H1 (cell line): ENCODE results near the gene TRNP1. TPM values are rescaled to one million over a fixed set of nuclear protein-coding genes. Genes with fewer than 3 reads are reported as not detected.

Experiments
- CTCF ChIA-PET: fragments of 300-600 bp; sonication (Branson Sonifier 250); formaldehyde crosslinking; loops from one replicate; lab custom pipeline; 2021; ENCODE audit not compliant: partially characterized antibody; lab: Charles Lee
- POLR2A ChIA-PET: fragments of 300-600 bp; sonication (Branson Sonifier 250); formaldehyde crosslinking; loops from one replicate; lab custom pipeline; 2021; ENCODE audit warnings: inconsistent platforms; ENCODE audit not compliant: partially characterized antibody; lab: Charles Lee
- DNase-seq, 2 experiments: peaks; one replicate each; pipeline versions ENCODE4 v3.0.0 to v3.0.0-alpha.2; 2010 to 2022; ENCODE audit warnings: low spot score in 2 of 2, low read depth in 1 of 2, mixed read lengths in 1 of 2
- FAIRE-seq: peaks from 2 replicates; lab custom pipeline; 2011; peaks lifted over from hg19 to GRCh38; lab: Jason Lieb, UNC
- H2AFZ ChIP-seq: 2 replicates; pipeline ENCODE4 v1.8.1; 2012; ENCODE audit warnings: low read length, inconsistent platforms
- H2AK5ac ChIP-seq: 2 replicates; pipeline ENCODE4 v1.6.1; 2013; ENCODE audit warnings: low read depth, low read length
- H2BK120ac ChIP-seq: replicated peaks from 2 replicates; pipeline ENCODE3; 2013; ENCODE audit warnings: low read depth, low read length, inconsistent platforms
- H2BK12ac ChIP-seq: 2 replicates; pipeline ENCODE4 v1.6.1; 2013; ENCODE audit warnings: low read depth, low read length
- H2BK15ac ChIP-seq: 2 replicates; pipeline ENCODE4 v1.6.1; 2013; ENCODE audit warnings: low read length
- H2BK20ac ChIP-seq: 2 replicates; pipeline ENCODE4 v1.6.1; 2013; ENCODE audit warnings: low read length
- H2BK5ac ChIP-seq: 2 replicates; pipeline ENCODE4 v1.6.1; 2013; ENCODE audit warnings: low read depth, low read length
- H3K14ac ChIP-seq: 2 replicates; pipeline ENCODE4 v1.6.1; 2013; ENCODE audit warnings: inconsistent platforms; ENCODE audit not compliant: insufficient read length
- H3K18ac ChIP-seq: 2 replicates; pipeline ENCODE4 v1.6.1; 2013; ENCODE audit warnings: low read length; ENCODE audit errors: extremely low read depth
- H3K23ac ChIP-seq: 2 replicates; pipeline ENCODE4 v1.6.1; 2013; ENCODE audit warnings: inconsistent platforms; ENCODE audit not compliant: insufficient read length
- H3K23me2 ChIP-seq: 2 replicates; pipeline ENCODE4 v1.6.1; 2013; ENCODE audit warnings: low read depth, low read length
- H3K27ac ChIP-seq: 2 replicates; pipeline ENCODE4 v1.6.1; 2011; ENCODE audit warnings: low read depth, low read length, inconsistent platforms
- H3K27me3 ChIP-seq, 4 experiments: replicated peaks in 1 of 4; 1 replicate in 1 of 4; 2 replicates in 3 of 4; pipeline versions ENCODE4 v1.6.1 to v1.8.1; 2011 to 2013; ENCODE audit warnings: low read length in 3 of 4, mild to moderate bottlenecking in 3 of 4, inconsistent platforms in 2 of 4, mixed read lengths in 2 of 4, moderate library complexity in 1 of 4; ENCODE audit not compliant: control insufficient read depth in 3 of 4, insufficient read depth in 3 of 4; ENCODE audit errors: extremely low read depth in 1 of 4
- H3K36me3 ChIP-seq, 4 experiments: 2 replicates each; pipeline versions ENCODE4 v1.6.1 to v1.8.1; 2011 to 2013; ENCODE audit warnings: mild to moderate bottlenecking in 4 of 4, low read length in 3 of 4, moderate library complexity in 2 of 4, control low read depth in 1 of 4, inconsistent platforms in 1 of 4; ENCODE audit not compliant: insufficient read depth in 4 of 4, control insufficient read depth in 2 of 4
- H3K4ac ChIP-seq: replicated peaks from 2 replicates; pipeline ENCODE3; 2013; ENCODE audit warnings: low read length, low read depth, mixed read lengths, inconsistent platforms; ENCODE audit not compliant: insufficient read length
- H3K4me1 ChIP-seq, 4 experiments: replicated peaks in 1 of 4; 1 replicate in 1 of 4; 2 replicates in 3 of 4; pipeline versions ENCODE4 v1.6.1 to v1.8.1; 2011 to 2013; ENCODE audit warnings: low read length in 3 of 4, inconsistent platforms in 2 of 4, mixed read lengths in 1 of 4; ENCODE audit not compliant: insufficient read depth in 4 of 4, control insufficient read depth in 3 of 4
- H3K4me2 ChIP-seq, 2 experiments: 2 replicates each; pipeline versions ENCODE4 v1.6.1 to v1.8.1; 2011 to 2013; ENCODE audit warnings: low read depth in 2 of 2, low read length in 2 of 2, control low read depth in 1 of 2, inconsistent platforms in 1 of 2, mild to moderate bottlenecking in 1 of 2; ENCODE audit not compliant: insufficient read depth in 1 of 2
- H3K4me3 ChIP-seq, 4 experiments: fragments of 200-600, 300-600 bp in 1 of 4; sonication (generic), shearing (Covaris generic), sonication (Bioruptor Twin) in 1 of 4; 2 replicates each; pipeline versions ENCODE4 v1.5.1 to v1.8.1; 2011 to 2016; ENCODE audit warnings: low read length in 4 of 4, low read depth in 3 of 4, control low read depth in 2 of 4, inconsistent platforms in 2 of 4, mild to moderate bottlenecking in 2 of 4, mixed read lengths in 1 of 4, moderate library complexity in 1 of 4; ENCODE audit not compliant: insufficient read depth in 2 of 4; ENCODE audit errors: extremely low read depth in 1 of 4
- H3K56ac ChIP-seq: replicated peaks from 2 replicates; pipeline ENCODE3; 2013; ENCODE audit warnings: low read depth, mild to moderate bottlenecking, mixed read lengths, low read length, inconsistent platforms; ENCODE audit not compliant: insufficient read length
- H3K79me1 ChIP-seq: 2 replicates; pipeline ENCODE4 v1.6.1; 2013; ENCODE audit warnings: low read depth, low read length, control low read depth
- H3K79me2 ChIP-seq, 2 experiments: 2 replicates each; pipeline versions ENCODE4 v1.6.1 to v1.8.1; 2012 to 2013; ENCODE audit warnings: low read length in 2 of 2, mild to moderate bottlenecking in 2 of 2, inconsistent platforms in 1 of 2; ENCODE audit not compliant: insufficient read depth in 2 of 2, control insufficient read depth in 1 of 2
- H3K9ac ChIP-seq, 4 experiments: replicated peaks in 1 of 4; 1 replicate in 1 of 4; 2 replicates in 3 of 4; pipeline versions ENCODE4 v1.6.1 to v1.8.1; 2011 to 2013; ENCODE audit warnings: low read depth in 3 of 4, low read length in 3 of 4, control low read depth in 2 of 4, mild to moderate bottlenecking in 2 of 4, moderate library complexity in 2 of 4, inconsistent platforms in 1 of 4; ENCODE audit errors: extremely low read depth in 1 of 4
- H3K9me3 ChIP-seq, 2 experiments: 2 replicates each; pipeline versions ENCODE4 v1.6.1 to v1.8.1; 2012 to 2013; ENCODE audit warnings: mild to moderate bottlenecking in 2 of 2, moderate library complexity in 2 of 2, control low read depth in 1 of 2, inconsistent platforms in 1 of 2, low read depth in 1 of 2, low read length in 1 of 2, mixed read lengths in 1 of 2; ENCODE audit not compliant: insufficient read depth in 2 of 2
- H4K20me1 ChIP-seq, 2 experiments: replicated peaks in 1 of 2; 2 replicates each; pipeline versions ENCODE3 to v1.8.1; 2011 to 2013; ENCODE audit warnings: inconsistent platforms in 2 of 2, low read length in 2 of 2, mild to moderate bottlenecking in 1 of 2; ENCODE audit not compliant: insufficient read depth in 2 of 2, control insufficient read depth in 1 of 2
- H4K5ac ChIP-seq: 2 replicates; pipeline ENCODE4 v1.6.1; 2013; ENCODE audit warnings: low read length, low read depth, mixed read lengths, inconsistent platforms; ENCODE audit not compliant: insufficient read length
- H4K8ac ChIP-seq: 2 replicates; pipeline ENCODE4 v1.8.0; 2013; ENCODE audit warnings: mild to moderate bottlenecking, moderate library complexity, low read length, inconsistent platforms; ENCODE audit not compliant: insufficient read depth; ENCODE audit errors: extremely low read depth
- H4K91ac ChIP-seq: replicated peaks from 2 replicates; pipeline ENCODE3; 2013; ENCODE audit warnings: low read length, mixed read lengths, inconsistent platforms; ENCODE audit not compliant: insufficient read length
- BRCA1 ChIP-seq: IDR thresholded peaks from 2 replicates; pipeline ENCODE4 v1.6.1; 2012; ENCODE audit warnings: low read depth, low read length, improper control_type of control experiment
- CREB1 ChIP-seq: IDR thresholded peaks from 2 replicates; pipeline ENCODE4 v1.6.1; 2012; ENCODE audit warnings: inconsistent platforms
- SP2 ChIP-seq: IDR thresholded peaks from 2 replicates; pipeline ENCODE4 v1.6.1; 2012; ENCODE audit warnings: mild to moderate bottlenecking, low read length, inconsistent platforms
- TAF7 ChIP-seq: optimal IDR thresholded peaks from 2 replicates; pipeline ENCODE3; 2011; ENCODE audit warnings: low read depth, mild to moderate bottlenecking, inconsistent platforms, low read length, moderate library complexity, borderline replicate concordance
- USF2 ChIP-seq: IDR thresholded peaks from 2 replicates; pipeline ENCODE4 v1.6.1; 2011; ENCODE audit warnings: low read length, improper control_type of control experiment
- YY1 ChIP-seq: IDR thresholded peaks from 2 replicates; pipeline ENCODE4 v1.6.1; 2011; ENCODE audit warnings: low read depth, mild to moderate bottlenecking, low read length
- ZNF274 ChIP-seq: IDR thresholded peaks from 2 replicates; pipeline ENCODE4 v1.7.0; 2012; ENCODE audit warnings: low read length, borderline replicate concordance; ENCODE audit errors: extremely low read depth
- WGBS, 2 experiments: shearing (Covaris generic) in 1 of 2; methylation state at CpG; one replicate each; pipeline versions ENCODE4 v1.1.6 to v1.1.7; 2013 to 2015; ENCODE audit warnings: low lambda C conversion rate in 2 of 2, mixed read lengths in 2 of 2, inconsistent platforms in 1 of 2, low coverage in 1 of 2, missing lambda C conversion rate in 1 of 2; ENCODE audit not compliant: insufficient replicate concordance in 2 of 2, insufficient coverage in 1 of 2, insufficient read length in 1 of 2; ENCODE audit errors: extremely low coverage in 1 of 2, missing lambda C conversion rate in 1 of 2; 5-methylcytosine and 5-hydroxymethylcytosine counted together
- long read RNA-seq, 2 experiments: library from RNA in 1 of 2; library from capped mRNA in 1 of 2; stranded (forward); transcript quantifications; one replicate each; pipeline ENCODE4 v2.0.0, GENCODE V29; 2021; ENCODE audit warnings: inconsistent platforms in 1 of 2
- polyA minus RNA-seq, 3 experiments: library from RNA; depleted of rRNA, polyadenylated mRNA; stranded (reverse); fragments of >200 nt; gene quantifications; 1 replicate in 2 of 3; 2 replicates in 1 of 3; pipeline ENCODE4 v1.2.3, GENCODE V29; 2011
- polyA plus RNA-seq, 7 experiments: library from polyadenylated mRNA; depleted of rRNA in 3 of 7; stranded (reverse) in 5 of 7; unstranded in 2 of 7; fragments of >200 nt in 5 of 7; fragments of 200-250 nt in 2 of 7; gene quantifications; 1 replicate in 5 of 7; 2 replicates in 1 of 7; 4 replicates in 1 of 7; pipeline versions ENCODE4 v1.2.1 to v1.2.3, GENCODE V29; 2011 to 2013; ENCODE audit warnings: missing spikeins in 2 of 7, mixed read lengths in 2 of 7
- total RNA-seq: library from RNA; stranded (reverse); fragmentation: NEBNext Ultra II Directional; extraction: Animal tissue kit (Norgen Biotek cat#: 25700); gene quantifications from 2 replicates; pipeline ENCODE4 v1.2.1, GENCODE V29; 2021

The TRNP1 gene
- total RNA-seq, result 51.6 and 51.7 TPM in 2 replicates
- 102 and 106 TPM in 2 replicates for polyA plus RNA-seq (2011; rRNA removed)
- polyA plus RNA-seq (2011; cell fraction: cytosol; rRNA removed), result 69.8 TPM
- 31.0 TPM for polyA plus RNA-seq (2011; cell fraction: nucleus; rRNA removed)
- polyA plus RNA-seq (2012, experiment 1 of 2), result 30.9 to 32.4 TPM (median 31.9 TPM) in 4 replicates
- 43.6 TPM for polyA plus RNA-seq (2012, experiment 2 of 2)
- polyA plus RNA-seq (2013, experiment 1 of 2), result 29.6 TPM
- polyA plus RNA-seq (2013, experiment 2 of 2), result 28.1 TPM
- 17.3 and 19.1 TPM in 2 replicates for polyA minus RNA-seq (2011; rRNA and poly(A)+ RNA removed)
- polyA minus RNA-seq (2011; cell fraction: cytosol; rRNA and poly(A)+ RNA removed), result 31.3 TPM
- 49.0 TPM for polyA minus RNA-seq (2011; cell fraction: nucleus; rRNA and poly(A)+ RNA removed)
- long read RNA-seq, experiment 1, transcript TRNP1-202 (2 exons, 575 nt), result minor isoform, 6 of 57 reads
- long read RNA-seq, experiment 1, transcript TRNP1-201 (2 exons, 1,958 nt), result major isoform, 37 of 57 reads
- long read RNA-seq, experiment 1, partial matches to known transcripts, result 0 of 57 reads
- long read RNA-seq, experiment 1, other reads (novel, unspliced or antisense), result 14 of 57 reads
- long read RNA-seq, experiment 2, partial matches to known transcripts, result 0 of 6 reads
- long read RNA-seq, experiment 2, other reads (novel, unspliced or antisense), result 5 of 6 reads

GRCh38 chr1:26993237-26994019 is at the start of gene TRNP1:
TSS of gene TRNP1 (plus strand) at chr1:26993692. CDS start at chr1:26993787, 95 bp downstream.
- Histone ChIP-seq H3K79me1 (peaks cover 7% of the 10 kb centered on the region; the same call in 1 of the 2 replicates), H2AFZ (peak within 1 kb of the TSS; percentile 60), H3K18ac (peak within 1 kb of the TSS; percentile 84), H3K4ac (peak within 1 kb of the TSS; percentile 27), H4K91ac (peak within 1 kb of the TSS; percentile 54), H3K9me3 (no peaks in the 10 kb centered on the region), H3K56ac (peak within 1 kb of the TSS; percentile 73), H3K79me2 (peaks cover 2 to 36% of the 10 kb centered on the region in 2 experiments; a peak in 3 of 4 replicates), H2BK120ac (no peak within 1 kb of the TSS), H4K5ac (peak within 1 kb of the TSS; percentile 59), H3K36me3 (peaks cover 0 to 8% (median 0%) of the 10 kb centered on the region in 4 experiments; a peak in 3 of 8 replicates), H3K4me1 (peaks cover 9 to 32% (median 15%) of the 10 kb centered on the region in 4 experiments), H3K27me3 (no peaks in the 10 kb centered on the region; a peak in 2 of 7 replicates), H3K14ac (no peak within 1 kb of the TSS), H3K4me2 (peak within 1 kb of the TSS; percentile 91 to 96), H2AK5ac (no peak within 1 kb of the TSS; the same call in 1 of the 2 replicates), H3K23me2 (peaks cover 15% of the 10 kb centered on the region), H3K4me3 (peak within 1 kb of the TSS; percentile 57 to 97 (median 75)), H3K27ac (peak within 1 kb of the TSS; percentile 40; the same call in 1 of the 2 replicates), H3K23ac (no peak within 1 kb of the TSS), H2BK20ac (peak within 1 kb of the TSS; percentile 90), H2BK15ac (peak within 1 kb of the TSS; percentile 97; the same call in 1 of the 2 replicates), H3K9ac (peak within 1 kb of the TSS; percentile 49 to 93 (median 67); a peak in 6 of 7 replicates), H2BK12ac (peak within 1 kb of the TSS; percentile 63; the same call in 1 of the 2 replicates), H4K8ac (peak within 1 kb of the TSS; percentile 38), H2BK5ac (peak within 1 kb of the TSS; percentile 71; the same call in 1 of the 2 replicates), H4K20me1 (peaks cover 12 to 18% of the 10 kb centered on the region in 2 experiments)
- WGBS, 2 experiments, result 2% methylated on average over 15 of the region's 61 CpGs; no CpG with 5 or more reads in 1 of the 2 experiments
- FAIRE-seq (no peak), DNase-seq (peak in 1 of 2 experiments; percentile 91)
- ChIA-PET CTCF (interaction anchor here (1.0 to 12.2 kb wide), 8 partner anchors 17 to 106 kb away, joined by 4 to 143 read pairs (median 68); partner anchors contain the start of genes KDF1 and TENT5B), POLR2A (interaction anchor here (0.6 to 58.9 kb wide), 15 partner anchors 8 to 357 kb away, joined by 3 to 1829 read pairs (median 4); partner anchors contain the start of genes KDF1, TENT5B and TRNP1)
- TF ChIP-seq YY1, result no peak
- TF ChIP-seq SP2, result no peak
- peak; percentile 66; the same call in 1 of the 2 replicates for TF ChIP-seq CREB1
- no peak for TF ChIP-seq USF2
- no peak for TF ChIP-seq ZNF274
- TF ChIP-seq BRCA1, result no peak
- peak; percentile 71 for TF ChIP-seq TAF7
